Ramos (cell line): Measurements from ENCODE around the gene SNX6.
"Not testable (repeated sequence)": the region's sequence is repeated elsewhere in the genome, so short reads cannot be mapped to it uniquely, and the experiment has no call there.

Source experiments
- in situ Hi-C: fragments of 300-500 bp; cut with MboI; formaldehyde crosslinking; loops from one replicate; pipeline ENCODE4 v1.14.3; 2022; ENCODE audit warnings: low sequenced_read_pairs; ENCODE audit not compliant: unreplicated experiment

The SNX6 gene

DNA sequence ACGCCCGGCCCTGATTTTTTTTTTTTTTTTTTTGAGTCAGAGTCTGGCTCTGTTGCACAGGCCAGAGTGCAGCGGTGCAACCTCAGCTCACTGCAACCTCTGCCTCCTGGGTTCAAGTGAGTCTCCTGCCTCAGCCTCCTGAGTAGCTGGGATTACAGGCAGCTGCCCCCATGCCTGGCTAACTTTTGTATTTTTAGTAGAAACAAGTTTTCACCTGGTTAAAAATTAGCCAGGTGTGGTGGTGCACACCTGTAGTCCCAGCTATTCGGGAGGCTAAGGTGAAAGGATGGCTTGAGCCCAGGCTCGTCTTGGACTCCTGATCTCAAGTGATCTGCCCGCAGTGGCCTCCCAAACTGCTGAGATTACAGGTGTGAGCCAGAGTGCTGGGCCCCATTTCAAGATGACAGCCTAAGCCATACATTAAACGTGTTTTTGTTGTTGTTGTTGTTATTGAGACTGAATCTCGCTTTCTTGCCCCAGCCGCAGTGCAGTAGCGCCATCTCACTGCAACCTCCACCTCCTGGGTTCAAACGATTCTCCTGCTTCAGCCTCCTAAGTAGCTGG is 47.7 kb downstream of the SNX6 start:
- in situ Hi-C loops: no loop called here

DNA sequence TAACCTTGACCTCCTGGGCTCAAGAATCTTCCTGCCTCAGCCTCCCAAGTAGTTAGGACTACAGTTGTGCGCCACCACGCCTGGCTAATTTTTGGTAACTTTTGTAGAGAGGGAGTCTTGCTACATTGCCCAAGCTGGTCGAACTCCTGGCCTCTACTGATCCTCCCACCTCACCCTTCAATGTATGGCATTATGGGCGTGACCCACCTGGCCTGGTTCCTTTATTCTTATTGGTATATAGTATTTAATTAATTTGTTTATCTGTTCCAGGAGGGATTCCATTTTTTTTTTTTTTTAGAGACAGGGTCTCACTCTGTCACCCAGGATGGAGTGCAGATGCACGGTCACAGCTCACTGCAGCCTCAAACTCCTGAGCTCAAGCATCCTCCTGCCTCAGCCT is 49.6 kb downstream of the SNX6 start:
- in situ Hi-C loops: no loop called here

DNA sequence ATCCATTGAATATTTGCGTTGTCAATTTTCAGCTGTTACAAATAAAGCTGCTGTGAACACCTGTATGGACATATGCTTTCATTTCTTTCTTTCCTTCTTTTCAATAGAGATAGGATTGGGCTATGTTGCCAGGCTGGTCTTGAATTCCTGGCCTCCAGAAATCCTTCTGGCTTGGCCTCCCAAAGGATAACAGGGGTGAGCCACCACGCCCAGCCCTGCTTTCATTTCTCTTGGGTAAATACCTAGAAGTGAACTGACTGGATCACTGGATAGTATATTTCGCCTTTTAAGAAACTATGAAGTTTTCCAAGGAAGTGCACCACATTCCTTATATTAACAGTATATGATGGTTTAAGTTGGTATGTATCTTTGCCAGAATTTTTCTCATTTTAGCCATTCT is 58.2 kb downstream of the SNX6 start:
- in situ Hi-C loops: no loop called here

DNA sequence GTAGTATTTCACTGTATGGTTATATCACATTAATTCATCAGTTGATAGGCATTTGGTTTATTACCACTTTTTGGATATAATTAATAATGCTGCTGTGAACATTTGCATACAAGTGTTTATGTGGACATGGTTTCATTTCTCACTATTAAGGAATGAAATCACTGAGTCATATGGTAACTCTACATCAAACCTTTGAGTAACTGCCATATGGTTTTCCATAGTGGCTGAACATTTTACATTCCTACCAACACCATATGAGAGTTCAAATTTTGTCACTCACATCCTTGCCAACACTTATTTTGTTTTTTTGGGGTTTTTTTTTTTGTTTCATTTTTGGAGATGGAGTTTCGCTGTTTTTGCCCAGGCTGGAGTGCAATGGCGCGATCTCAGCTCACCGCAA is 60.2 kb downstream of the SNX6 start:
- in situ Hi-C loops: no loop called here

DNA sequence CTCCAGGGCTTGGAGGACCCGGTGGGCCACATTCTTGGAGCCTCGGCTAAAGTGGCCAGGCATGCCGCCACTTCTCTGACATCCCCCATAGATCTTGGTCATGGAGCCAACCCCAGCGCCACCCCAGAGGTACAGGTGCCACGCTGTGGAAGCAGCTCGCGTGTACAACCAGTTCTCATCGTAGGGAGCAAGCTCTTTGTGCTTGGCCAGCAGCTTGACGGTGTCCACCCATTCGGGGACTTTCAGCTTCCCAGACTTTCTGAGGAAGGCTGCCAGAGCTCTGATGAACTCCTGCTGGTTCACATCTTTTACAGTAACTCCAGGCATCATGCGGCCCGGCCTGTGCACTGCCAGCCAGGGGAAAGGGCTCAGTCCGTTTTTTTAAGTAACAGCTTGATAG is 61.1 kb downstream of the SNX6 start:
- in situ Hi-C loops: no loop called here

DNA sequence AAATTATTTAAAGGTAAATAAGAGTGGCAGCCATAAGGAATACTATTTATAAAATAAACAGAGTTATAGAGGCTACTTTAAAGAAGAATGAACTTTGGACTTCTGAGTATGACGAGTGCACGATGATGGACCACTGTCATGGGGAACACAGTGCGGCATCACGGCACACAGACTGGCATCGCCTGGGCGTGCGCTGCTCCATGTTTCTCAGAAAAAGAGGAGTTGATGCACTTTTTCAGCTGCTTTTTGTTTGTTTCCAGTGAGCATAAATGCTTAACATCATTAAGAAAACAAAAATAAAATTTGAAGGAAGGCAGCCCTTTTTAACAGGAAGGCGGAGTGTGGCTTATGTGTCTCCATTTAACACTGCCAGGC is 67.2 kb downstream of the SNX6 start:
- in situ Hi-C loops: no loop called here

DNA sequence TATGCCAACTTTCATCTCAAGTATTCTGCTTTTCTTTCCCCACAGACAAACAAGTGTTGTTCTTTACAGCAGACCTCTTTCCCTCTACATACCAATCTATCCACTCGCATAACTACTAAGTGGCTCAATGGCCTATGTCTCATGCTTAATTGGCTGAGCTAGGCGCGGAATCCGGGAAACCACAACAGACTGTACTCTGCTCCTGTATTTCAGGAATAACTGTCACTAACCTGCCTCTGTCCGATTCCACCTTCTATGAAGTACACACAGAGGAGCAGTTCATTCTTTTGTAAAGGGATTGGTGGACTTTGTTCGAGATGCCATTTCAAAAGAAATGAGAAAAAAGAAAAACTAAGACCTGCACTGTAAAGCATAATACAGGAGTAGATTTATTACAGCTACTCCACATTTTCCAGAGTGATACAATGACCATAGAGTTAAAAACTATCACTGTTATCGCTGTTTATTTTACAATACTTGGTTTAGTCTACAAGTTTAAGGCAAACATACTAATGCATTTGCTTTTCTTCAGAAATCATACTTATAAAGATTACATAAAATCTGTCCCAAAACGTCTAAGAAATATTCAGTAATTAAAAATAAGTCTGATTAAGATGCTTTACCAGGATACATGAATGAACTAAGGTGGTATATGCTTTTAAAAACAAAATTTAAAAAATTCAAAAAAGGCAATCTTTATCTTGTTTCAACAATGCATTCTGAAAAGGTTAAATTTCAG is 67.7 kb downstream of the SNX6 start:
- in situ Hi-C loops: not testable (repeated sequence)

DNA sequence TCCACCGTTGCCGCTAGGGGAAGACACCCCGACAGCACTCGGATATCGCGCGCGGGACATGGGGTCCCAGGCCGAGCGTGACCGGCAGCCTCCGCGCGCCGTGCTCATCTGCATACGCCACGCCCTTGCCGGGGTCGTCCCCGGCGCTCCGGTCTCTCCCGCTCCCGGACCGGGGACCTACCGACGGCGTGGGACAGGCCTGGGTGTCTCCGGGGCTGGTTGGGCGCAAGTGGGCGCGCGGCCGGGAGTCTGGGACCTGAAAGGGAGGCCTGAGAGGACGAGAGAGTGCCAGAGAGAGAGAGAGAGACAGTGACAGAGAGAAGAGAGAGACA is 73.5 kb downstream of the SNX6 start:
- in situ Hi-C loops: not testable (repeated sequence)

DNA sequence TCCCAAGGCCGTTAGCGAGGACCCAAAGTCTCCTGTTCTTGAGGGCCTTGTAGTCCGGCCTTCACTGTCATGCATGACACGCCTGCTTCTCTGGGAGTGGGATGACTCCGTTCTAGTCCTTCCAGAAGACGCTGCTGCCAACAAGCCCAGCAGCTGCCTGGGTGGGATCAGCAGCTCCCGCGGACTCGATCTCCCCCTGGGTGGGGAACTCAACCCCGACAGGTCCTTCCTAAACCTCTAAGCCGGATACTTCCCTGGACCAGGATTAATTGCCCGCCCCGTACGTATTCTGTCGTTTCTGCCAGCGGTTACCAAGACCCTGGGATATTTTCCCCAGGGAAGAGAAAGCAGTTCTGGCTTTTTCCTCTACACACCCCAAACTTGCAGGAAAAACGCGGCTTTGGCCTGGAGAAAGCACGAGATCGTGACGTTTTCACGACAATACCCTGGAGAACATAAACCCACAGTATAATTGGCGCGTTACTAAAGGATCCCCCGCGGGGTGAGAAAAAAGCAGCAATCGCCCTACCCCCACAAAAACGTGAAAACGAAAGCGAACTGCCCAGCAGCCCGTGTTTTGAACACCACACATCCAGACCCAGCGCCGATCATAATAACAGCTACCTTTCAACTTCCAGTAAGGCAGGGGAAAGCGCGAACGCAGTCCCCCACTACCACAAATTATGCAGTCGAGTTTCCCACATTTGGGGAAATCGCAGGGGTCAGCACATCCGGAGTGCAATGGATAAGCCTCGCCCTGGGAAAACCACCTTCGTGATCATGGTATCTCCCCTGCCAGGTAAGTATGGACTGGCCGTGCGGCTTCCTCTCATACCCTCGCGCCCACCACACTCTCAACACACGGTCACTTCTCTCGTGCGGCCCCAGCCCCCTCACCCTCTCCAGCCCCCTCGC is 74.1 kb downstream of the SNX6 start:
- in situ Hi-C loops: not testable (repeated sequence)

DNA sequence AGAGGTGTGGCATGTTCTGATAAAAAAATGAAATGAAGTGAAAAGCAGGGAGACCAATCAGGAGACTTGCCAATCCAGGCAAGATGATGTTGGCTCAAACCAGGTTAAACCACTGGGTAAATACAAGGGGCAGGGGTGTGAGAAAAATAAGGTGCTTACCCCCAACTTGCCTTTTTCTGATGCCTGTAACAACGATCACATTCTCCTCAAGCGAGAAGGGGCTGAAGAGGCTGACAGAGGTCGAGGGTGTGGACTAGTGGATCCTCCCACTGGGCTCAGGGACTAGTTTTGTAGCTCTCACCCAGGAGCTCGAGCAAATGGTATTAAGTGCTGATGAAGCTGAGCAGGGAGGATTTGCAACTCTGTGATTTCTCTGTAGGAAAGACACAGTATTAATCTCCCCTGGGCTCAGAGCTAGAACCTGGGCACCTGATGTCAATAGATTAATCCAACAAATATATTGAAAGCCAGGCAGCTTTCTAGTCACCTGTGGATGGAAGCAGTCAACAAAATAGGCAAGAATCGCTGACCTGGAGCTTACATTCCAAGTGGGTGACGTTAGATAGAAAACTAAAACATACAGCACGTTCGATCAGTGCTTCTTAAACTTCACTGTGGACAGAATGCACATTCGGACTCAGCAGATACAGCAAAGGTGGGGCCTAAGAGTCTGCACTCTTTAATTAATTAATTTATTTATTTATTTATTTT is 75.3 kb downstream of the SNX6 start:
- in situ Hi-C loops: no loop called here

DNA sequence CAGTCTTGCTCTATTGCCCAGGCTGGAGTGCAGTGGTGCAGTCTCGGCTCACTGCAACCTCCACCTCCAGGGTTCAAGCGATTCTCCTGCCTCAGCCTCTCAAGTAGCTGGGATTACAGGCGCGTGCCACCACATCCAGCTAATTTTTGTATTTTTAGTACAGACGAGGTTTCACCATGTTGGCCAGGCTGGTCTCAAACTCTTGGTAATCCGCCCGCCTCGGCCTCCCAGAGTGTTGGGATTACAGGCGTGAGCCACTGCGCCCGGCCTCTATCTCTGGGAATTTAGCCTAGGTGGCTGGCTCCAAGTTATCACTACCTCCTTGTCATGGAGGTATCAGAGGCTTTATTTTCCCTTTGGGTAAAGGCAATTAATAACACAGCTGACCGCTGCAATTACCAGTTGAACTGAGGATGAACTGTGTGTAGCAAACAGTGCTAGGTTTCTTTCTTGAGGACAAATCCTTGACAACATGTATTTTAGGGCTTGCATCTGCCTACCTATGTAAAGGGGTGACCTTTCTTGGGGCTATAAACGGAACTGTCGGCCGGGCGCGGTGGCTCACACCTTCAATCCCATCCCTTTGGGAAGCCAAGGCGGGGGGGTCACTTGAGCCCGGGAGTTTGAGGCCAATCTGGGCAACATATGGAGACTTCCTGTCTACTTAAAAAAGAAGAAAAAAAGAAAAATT is 80.5 kb downstream of the SNX6 start:
- in situ Hi-C loops: not testable (repeated sequence)

DNA sequence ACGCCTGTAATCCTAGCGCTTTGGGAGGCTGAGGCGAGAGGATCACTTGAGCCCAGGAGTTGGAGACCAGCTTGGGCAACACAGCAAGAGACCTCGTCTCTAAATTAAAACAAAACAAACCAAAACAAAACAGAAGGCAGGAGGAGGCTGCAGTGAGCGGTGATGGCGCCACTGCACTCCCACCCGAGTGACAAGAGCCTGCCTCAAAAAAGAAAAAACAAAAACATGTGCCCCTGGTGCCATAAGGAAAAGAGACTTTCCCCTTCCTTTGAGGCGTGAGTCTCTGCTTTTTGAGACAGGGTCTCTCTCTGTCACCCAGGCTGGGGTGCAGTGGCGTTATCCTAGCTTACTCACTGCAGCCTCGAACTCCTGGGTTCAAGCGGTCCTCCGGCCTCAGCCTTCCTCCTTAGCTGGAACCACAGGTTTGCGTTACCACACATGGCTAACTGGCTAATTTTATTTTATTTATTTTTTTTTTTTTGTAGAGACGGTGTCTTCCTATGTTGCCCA is 81.4 kb downstream of the SNX6 start:
- in situ Hi-C loops: no loop called here

DNA sequence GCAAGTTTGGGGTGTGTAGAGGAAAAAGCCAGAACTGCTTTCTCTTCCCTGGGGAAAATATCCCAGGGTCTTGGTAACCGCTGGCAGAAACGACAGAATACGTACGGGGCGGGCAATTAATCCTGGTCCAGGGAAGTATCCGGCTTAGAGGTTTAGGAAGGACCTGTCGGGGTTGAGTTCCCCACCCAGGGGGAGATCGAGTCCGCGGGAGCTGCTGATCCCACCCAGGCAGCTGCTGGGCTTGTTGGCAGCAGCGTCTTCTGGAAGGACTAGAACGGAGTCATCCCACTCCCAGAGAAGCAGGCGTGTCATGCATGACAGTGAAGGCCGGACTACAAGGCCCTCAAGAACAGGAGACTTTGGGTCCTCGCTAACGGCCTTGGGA is 82.8 kb downstream of the SNX6 start:
- in situ Hi-C loops: not testable (repeated sequence)

DNA sequence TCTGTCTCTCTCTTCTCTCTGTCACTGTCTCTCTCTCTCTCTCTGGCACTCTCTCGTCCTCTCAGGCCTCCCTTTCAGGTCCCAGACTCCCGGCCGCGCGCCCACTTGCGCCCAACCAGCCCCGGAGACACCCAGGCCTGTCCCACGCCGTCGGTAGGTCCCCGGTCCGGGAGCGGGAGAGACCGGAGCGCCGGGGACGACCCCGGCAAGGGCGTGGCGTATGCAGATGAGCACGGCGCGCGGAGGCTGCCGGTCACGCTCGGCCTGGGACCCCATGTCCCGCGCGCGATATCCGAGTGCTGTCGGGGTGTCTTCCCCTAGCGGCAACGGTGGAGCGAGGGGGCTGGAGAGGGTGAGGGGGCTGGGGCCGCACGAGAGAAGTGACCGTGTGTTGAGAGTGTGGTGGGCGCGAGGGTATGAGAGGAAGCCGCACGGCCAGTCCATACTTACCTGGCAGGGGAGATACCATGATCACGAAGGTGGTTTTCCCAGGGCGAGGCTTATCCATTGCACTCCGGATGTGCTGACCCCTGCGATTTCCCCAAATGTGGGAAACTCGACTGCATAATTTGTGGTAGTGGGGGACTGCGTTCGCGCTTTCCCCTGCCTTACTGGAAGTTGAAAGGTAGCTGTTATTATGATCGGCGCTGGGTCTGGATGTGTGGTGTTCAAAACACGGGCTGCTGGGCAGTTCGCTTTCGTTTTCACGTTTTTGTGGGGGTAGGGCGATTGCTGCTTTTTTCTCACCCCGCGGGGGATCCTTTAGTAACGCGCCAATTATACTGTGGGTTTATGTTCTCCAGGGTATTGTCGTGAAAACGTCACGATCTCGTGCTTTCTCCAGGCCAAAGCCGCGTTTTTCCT is 83.4 kb downstream of the SNX6 start:
- in situ Hi-C loops: not testable (repeated sequence)

DNA sequence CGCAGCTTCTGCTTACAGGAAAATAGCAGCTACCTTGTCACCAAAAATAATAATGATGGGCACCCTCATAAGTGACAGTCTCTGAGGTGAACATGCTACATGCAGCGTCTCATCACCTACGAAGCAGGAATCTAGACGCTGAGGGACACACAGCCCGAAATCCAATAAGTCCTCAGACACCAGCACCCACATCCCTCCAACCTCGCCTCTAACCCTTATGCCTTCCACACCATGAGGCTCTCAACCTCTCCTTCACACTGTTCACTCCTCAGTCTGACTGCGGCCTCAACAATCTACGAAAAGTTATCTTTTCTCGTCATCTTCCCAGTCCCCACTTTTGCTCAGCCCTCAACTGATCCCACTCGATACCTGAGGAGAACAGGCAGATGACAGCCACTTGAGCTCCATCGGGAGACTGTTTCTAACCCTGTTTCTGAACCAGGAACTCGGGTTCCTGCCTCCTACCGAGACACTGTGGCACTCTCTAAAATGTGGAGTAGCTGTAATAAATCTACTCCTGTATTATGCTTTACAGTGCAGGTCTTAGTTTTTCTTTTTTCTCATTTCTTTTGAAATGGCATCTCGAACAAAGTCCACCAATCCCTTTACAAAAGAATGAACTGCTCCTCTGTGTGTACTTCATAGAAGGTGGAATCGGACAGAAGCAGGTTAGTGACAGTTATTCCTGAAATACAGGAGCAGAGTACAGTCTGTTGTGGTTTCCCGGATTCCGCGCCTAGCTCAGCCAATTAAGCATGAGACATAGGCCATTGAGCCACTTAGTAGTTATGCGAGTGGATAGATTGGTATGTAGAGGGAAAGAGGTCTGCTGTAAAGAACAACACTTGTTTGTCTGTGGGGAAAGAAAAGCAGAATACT is 89.5 kb downstream of the SNX6 start:
- in situ Hi-C loops: not testable (repeated sequence)

DNA sequence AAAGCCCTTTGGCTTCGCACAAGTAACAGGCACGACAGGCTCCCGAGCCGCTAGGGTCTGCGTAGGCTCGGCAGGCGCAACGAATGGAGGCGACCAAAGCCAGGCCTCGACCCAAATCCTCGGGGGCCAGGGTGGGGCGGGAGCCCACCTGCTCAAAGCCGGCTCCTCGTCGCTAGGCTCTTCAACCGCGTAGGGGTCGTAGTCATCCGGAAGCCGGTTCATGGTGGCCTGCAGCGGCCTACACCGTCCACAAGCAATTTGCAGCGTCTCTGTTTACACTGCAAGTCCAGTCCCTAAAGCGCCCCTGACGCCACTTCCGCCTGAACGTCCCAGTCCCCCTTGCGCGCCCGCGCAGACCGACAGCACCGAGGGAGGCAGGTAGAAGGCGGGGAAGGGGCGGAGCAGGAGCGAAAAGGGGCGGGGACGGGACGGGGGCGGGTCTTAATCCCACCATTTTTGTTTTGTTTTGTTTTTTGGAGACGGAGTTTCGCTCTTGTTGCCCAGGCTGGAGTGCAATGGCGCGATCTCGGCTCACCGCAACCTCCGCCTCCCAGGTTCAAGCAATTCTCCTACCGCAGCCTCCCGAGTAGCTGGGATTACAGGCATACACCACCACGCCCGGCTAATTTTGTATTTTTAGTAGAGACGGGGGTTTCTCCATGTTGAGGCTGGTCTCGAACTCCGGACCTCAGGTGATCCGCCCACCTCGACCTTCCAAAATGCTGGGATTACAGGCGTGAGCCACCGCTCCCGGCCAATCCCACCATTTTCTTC is 90.4 kb downstream of the SNX6 start, which contains the start of gene EAPP:
Gene EAPP (minus strand): TSS at position 295 of the 774 bp plus-strand sequence. CDS start 73 bp downstream, at position 222.
- in situ Hi-C loops: no loop called here

DNA sequence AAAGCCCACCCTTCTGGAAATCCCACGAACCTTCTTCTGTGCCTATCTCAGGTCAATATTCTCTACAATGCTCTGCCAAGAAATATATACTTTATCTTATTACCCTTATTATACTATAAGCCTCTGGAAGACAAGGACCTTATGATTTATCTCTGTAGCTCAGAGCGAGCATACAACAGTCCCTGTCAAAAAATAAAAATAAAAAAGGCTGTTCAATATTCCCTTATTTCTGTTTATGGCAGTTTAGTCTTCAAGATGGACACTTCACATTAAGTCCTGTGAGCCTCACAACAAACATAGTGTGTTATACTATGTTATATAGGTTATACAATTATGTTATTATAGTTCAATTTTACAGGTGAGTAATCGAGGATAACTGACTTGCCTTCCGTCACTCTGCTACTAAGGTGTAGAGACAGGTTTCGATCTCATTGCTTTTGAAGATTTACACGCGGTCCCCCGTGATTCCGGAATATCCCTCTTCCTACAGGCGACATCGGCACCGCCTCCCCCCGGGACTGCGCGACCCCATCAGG is 91.0 kb downstream of the SNX6 start:
- in situ Hi-C loops: no loop called here
